ENCODE results near the gene SYT1. TPM values are rescaled to one million over a fixed set of nuclear protein-coding genes. Genes with fewer than 3 reads are reported as not detected.
A peak's percentile ranks its signal among the peaks of the same experiment; 100 is the strongest.

Gene SYT1
- total RNA-seq, 4 donors from 2014 or later: 9.7 to 24.3 (median 18.3) TPM

DNA sequence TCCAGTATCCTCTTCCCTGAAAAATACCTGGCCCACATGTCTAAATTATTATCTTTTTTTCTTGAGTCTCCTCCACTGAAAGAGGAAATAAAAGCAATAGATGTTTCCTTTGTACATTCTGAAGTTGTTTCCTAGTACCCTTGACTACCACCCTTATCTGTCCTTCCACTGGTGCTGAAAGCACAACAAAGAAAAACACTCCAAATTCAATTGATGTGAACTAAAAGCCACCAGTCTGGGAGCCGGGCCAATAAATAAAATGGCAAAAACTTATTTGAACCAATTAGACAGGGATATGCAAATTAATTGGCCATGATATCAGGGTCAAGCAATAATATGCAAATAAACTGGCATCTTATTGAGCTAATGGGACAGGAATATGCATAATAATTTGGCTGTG lies 495.7 kb downstream of the SYT1 start:
- no peak for TF ChIP-seq POLR2A (IDR thresholded peaks at IDR 0.05)
- TF ChIP-seq, protein P1, sequence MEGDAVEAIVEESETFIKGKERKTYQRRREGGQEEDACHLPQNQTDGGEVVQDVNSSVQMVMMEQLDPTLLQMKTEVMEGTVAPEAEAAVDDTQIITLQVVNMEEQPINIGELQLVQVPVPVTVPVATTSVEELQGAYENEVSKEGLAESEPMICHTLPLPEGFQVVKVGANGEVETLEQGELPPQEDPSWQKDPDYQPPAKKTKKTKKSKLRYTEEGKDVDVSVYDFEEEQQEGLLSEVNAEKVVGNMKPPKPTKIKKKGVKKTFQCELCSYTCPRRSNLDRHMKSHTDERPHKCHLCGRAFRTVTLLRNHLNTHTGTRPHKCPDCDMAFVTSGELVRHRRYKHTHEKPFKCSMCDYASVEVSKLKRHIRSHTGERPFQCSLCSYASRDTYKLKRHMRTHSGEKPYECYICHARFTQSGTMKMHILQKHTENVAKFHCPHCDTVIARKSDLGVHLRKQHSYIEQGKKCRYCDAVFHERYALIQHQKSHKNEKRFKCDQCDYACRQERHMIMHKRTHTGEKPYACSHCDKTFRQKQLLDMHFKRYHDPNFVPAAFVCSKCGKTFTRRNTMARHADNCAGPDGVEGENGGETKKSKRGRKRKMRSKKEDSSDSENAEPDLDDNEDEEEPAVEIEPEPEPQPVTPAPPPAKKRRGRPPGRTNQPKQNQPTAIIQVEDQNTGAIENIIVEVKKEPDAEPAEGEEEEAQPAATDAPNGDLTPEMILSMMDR (IDR thresholded peaks at IDR 0.05): no peak
- Histone ChIP-seq H3K27me3 (no peaks in the 10 kb centered on the region), H3K4me3 (no peak overlapping the region), H3K9me3 (no peaks in the 10 kb centered on the region), H3K4me1 (no peaks in the 10 kb centered on the region), H3K36me3 (no peaks in the 10 kb centered on the region), H3K27ac (no peak overlapping the region)
- DNase-seq: no peak
- intact Hi-C loops (cut with DNase I; ENCODE audit: low total_unique reads): no loop called here

DNA sequence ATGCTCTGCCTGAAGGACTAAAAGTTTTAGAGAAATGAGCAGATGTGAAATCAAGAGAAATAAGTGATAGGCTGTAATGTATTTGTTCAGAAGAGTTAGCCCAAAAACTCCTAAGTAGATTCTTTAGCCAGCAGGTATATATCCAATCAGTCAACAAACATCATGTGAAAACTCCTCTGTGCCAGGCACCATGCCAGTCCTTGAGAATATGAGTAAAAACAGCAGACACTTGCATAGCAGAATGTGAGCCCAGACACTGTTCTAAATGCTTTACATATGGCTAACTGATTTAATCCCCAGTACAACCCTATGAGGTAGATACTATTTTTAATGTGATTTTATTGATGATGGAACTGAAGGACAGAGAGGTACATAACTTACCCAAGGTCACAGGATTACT lies 496.4 kb downstream of the SYT1 start:
- TF ChIP-seq, protein P1 (IDR thresholded peaks at IDR 0.05): no peak
- no peak for TF ChIP-seq POLR2A (IDR thresholded peaks at IDR 0.05)
- H3K27ac ChIP-seq: no peak overlapping the region
- no peaks in the 10 kb centered on the region for H3K27me3 ChIP-seq
- H3K4me3 ChIP-seq: no peak overlapping the region
- no peak for DNase-seq
- no peaks in the 10 kb centered on the region for H3K9me3 ChIP-seq
- intact Hi-C loops (cut with DNase I; ENCODE audit: low total_unique reads): no loop called here
- H3K36me3 ChIP-seq: no peaks in the 10 kb centered on the region
- no peaks in the 10 kb centered on the region for H3K4me1 ChIP-seq

DNA sequence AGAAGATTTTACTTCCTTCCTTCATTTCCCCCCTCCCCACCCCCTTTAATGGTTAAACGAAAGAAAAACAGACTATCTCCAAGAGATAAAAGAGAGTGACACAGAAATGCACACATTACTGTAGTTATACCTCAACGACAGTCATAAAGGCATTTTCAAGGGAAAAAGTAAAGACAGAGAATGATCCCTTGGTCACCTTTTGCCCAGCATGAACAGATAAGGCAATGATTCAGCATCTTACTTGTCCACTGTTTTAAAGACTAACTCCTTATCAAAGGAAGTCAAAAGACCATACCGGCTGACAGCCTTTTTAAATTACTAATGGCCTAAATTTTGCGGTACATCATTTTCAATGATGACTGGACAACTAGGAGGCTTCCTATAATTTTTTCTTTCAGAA lies 499.6 kb downstream of the SYT1 start:
- H3K4me1 ChIP-seq: no peaks in the 10 kb centered on the region
- no peak for DNase-seq
- no peaks in the 10 kb centered on the region for H3K27me3 ChIP-seq
- intact Hi-C loops (cut with DNase I; ENCODE audit: low total_unique reads): no loop called here
- H3K9me3 ChIP-seq: no peaks in the 10 kb centered on the region
- no peak overlapping the region for H3K27ac ChIP-seq
- no peak for TF ChIP-seq POLR2A (IDR thresholded peaks at IDR 0.05)
- TF ChIP-seq, protein P1 (IDR thresholded peaks at IDR 0.05): no peak
- H3K36me3 ChIP-seq: no peaks in the 10 kb centered on the region
- no peak overlapping the region for H3K4me3 ChIP-seq

DNA sequence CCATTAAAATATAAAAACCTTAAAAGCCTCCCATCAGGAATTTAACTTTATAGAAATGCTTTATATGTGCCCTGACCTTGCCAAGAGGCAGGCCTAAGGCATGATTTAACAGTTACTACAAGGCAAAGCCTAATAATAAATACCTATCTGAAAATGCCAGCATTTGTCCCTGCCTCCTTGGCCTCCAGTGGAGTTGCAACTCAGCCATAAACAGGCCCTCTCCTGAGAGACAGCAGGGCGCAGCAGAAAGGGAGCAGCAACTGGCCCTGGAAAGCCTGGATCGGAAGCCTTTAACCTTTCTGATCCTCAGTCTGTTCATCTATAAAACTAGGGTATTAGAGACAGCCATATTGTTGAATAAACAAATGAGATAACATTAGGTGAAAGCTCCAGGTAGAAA lies 501.8 kb downstream of the SYT1 start:
- intact Hi-C loops (cut with DNase I; ENCODE audit: low total_unique reads): no loop called here

DNA sequence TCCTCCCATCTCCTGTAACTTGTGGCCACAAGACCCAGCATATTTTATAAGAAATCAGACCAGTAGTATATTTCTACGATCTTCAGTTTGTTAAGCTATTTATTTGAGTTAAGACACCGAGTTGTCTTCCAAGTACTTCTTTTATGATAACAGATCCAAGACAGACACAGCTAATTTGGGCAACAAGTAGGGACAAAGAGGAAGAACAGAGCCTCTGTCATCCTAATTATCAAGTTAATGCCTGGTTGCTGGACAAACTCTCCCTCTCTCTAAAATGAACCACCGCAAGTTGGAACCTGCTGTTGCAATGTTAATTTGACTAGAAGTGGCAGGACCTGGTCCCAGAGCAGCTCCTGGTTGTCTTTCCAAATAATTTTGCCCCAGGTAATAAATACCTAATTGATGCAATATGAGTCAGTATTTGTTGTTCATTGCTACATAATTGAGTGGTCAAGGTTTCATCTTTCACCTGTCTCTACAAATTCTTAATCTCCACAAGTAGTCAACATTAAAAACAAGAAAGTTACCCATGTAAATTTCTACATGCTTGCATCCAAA lies 502.5 kb downstream of the SYT1 start:
- TF ChIP-seq POLR2A (IDR thresholded peaks at IDR 0.05): no peak
- TF ChIP-seq, protein P1 (IDR thresholded peaks at IDR 0.05): no peak
- no peak for DNase-seq
- no peaks in the 10 kb centered on the region for H3K4me1 ChIP-seq
- no peak overlapping the region for H3K27ac ChIP-seq
- intact Hi-C loops (cut with DNase I; ENCODE audit: low total_unique reads): no loop called here
- H3K9me3 ChIP-seq: no peaks in the 10 kb centered on the region
- no peak overlapping the region for H3K4me3 ChIP-seq
- no peaks in the 10 kb centered on the region for H3K27me3 ChIP-seq
- H3K36me3 ChIP-seq: no peaks in the 10 kb centered on the region

More for the DNA sequence above, 501.8 kb downstream of the SYT1 start:
- H3K36me3 ChIP-seq: no peaks in the 10 kb centered on the region
- no peaks in the 10 kb centered on the region for H3K4me1 ChIP-seq
- no peaks in the 10 kb centered on the region for H3K27me3 ChIP-seq
- no peak for DNase-seq
- peak overlapping the region in 1 of 2 donors; percentile 21 for H3K27ac ChIP-seq
- TF ChIP-seq, protein P1 (IDR thresholded peaks at IDR 0.05): no peak
- no peak for TF ChIP-seq POLR2A (IDR thresholded peaks at IDR 0.05)
- no peaks in the 10 kb centered on the region for H3K9me3 ChIP-seq
- no peak overlapping the region for H3K4me3 ChIP-seq

Measured in uterus (tissue), 4 donors.